Vagina (tissue), 2 donors: ENCODE measurements around the gene RMP24.

Experiments
- DNase-seq, 2 donors: peaks; one replicate each; pipeline ENCODE4 v3.0.0-alpha.2; 2017; ENCODE audit errors: extremely low spot score in 2 of 2
- H3K27ac ChIP-seq: fragments of 200-600 bp; sonication (generic); one replicate; pipeline ENCODE4 v1.5.1; 2019
- H3K27me3 ChIP-seq: fragments of 200-600 bp; sonication (generic); one replicate; pipeline ENCODE4 v1.5.1; 2019
- H3K36me3 ChIP-seq, 2 donors: fragments of 200-600 bp; sonication (generic); one replicate each; pipeline ENCODE4 v1.5.1; 2017 to 2019
- H3K4me1 ChIP-seq: fragments of 200-600 bp; sonication (generic); one replicate; pipeline ENCODE4 v1.5.1; 2019
- H3K4me3 ChIP-seq, 2 donors: fragments of 200-600 bp; sonication (generic); 1 replicate in 1 of 2; 2 replicates in 1 of 2; pipeline ENCODE4 v1.5.1; 2016 to 2019
- H3K9me3 ChIP-seq: fragments of 200-600 bp; sonication (generic); one replicate; pipeline ENCODE4 v1.5.1; 2019
- CTCF ChIP-seq, 3 experiments: fragments of 450-650 bp in 2 of 3; fragments of 200-600 bp in 1 of 3; sonication (generic) in 1 of 3; IDR thresholded peaks; one replicate each; pipeline ENCODE4 v1.5.1; 2017 to 2019; ENCODE audit warnings: antibody characterized with exemption in 3 of 3, mild to moderate bottlenecking in 2 of 3, moderate library complexity in 2 of 3
- POLR2A ChIP-seq, 2 donors: fragments of 450-650 bp; IDR thresholded peaks; one replicate each; pipeline ENCODE4 v1.6.1; 2017; ENCODE audit warnings: antibody characterized with exemption in 2 of 2, mild to moderate bottlenecking in 2 of 2, moderate library complexity in 2 of 2
- POLR2AphosphoS5 ChIP-seq, 2 donors: sonication (generic); formaldehyde crosslinking; IDR thresholded peaks; one replicate each; pipeline ENCODE4 v1.9.0; 2017; ENCODE audit warnings: antibody characterized with exemption in 2 of 2, mild to moderate bottlenecking in 2 of 2, low read depth in 1 of 2; ENCODE audit not compliant: insufficient read depth in 1 of 2
- intact Hi-C: fragments of 100-400 bp; cut with DNase I; formaldehyde crosslinking; loops from one replicate; pipeline ENCODE4 v1.15.1; 2023

Gene RMP24

GRCh38 chr18:35982409-35983114 lies 10.1 kb downstream of the RMP24 start:
- H3K27me3 ChIP-seq: no peaks in the 10 kb centered on the region
- TF ChIP-seq POLR2A (IDR thresholded peaks at IDR 0.05) (no peak), CTCF (IDR thresholded peaks at IDR 0.05) (no peak), POLR2AphosphoS5 (IDR thresholded peaks at IDR 0.05; ENCODE audit: insufficient read depth in 1 of 2, low read depth in 1 of 2) (no peak)
- no peak overlapping the region for H3K27ac ChIP-seq
- H3K36me3 ChIP-seq: peaks cover 0 to 38% of the 10 kb centered on the region in 2 donors
- intact Hi-C loops: no loop called here
- H3K9me3 ChIP-seq: no peaks in the 10 kb centered on the region
- no peaks in the 10 kb centered on the region for H3K4me1 ChIP-seq
- no peak overlapping the region for H3K4me3 ChIP-seq
- no peak for DNase-seq

GRCh38 chr18:35983147-35983546 lies 10.7 kb downstream of the RMP24 start:
- Histone ChIP-seq H3K27me3 (no peaks in the 10 kb centered on the region), H3K9me3 (no peaks in the 10 kb centered on the region), H3K36me3 (peaks cover 0 to 33% of the 10 kb centered on the region in 2 donors), H3K27ac (no peak overlapping the region), H3K4me1 (no peaks in the 10 kb centered on the region), H3K4me3 (no peak overlapping the region)
- intact Hi-C loops: no loop called here
- no peak for DNase-seq
- no peak for TF ChIP-seq POLR2A (IDR thresholded peaks at IDR 0.05)

GRCh38 chr18:35983818-35984217 lies 11.3 kb downstream of the RMP24 start:
- no peak for TF ChIP-seq CTCF (IDR thresholded peaks at IDR 0.05)
- TF ChIP-seq POLR2AphosphoS5 (IDR thresholded peaks at IDR 0.05; ENCODE audit: insufficient read depth in 1 of 2, low read depth in 1 of 2): no peak
- no peak for TF ChIP-seq POLR2A (IDR thresholded peaks at IDR 0.05)
- no peaks in the 10 kb centered on the region for H3K27me3 ChIP-seq

GRCh38 chr18:35991696-35992095 lies 19.2 kb downstream of the RMP24 start:
- DNase-seq: no peak
- no peaks in the 10 kb centered on the region for H3K9me3 ChIP-seq
- intact Hi-C loops: no loop called here
- no peaks in the 10 kb centered on the region for H3K27me3 ChIP-seq
- H3K27ac ChIP-seq: no peak overlapping the region
- H3K4me3 ChIP-seq: no peak overlapping the region
- H3K4me1 ChIP-seq: no peaks in the 10 kb centered on the region
- no peaks in the 10 kb centered on the region for H3K36me3 ChIP-seq
- TF ChIP-seq POLR2AphosphoS5 (IDR thresholded peaks at IDR 0.05; ENCODE audit: insufficient read depth in 1 of 2, low read depth in 1 of 2) (no peak), POLR2A (IDR thresholded peaks at IDR 0.05) (no peak), CTCF (IDR thresholded peaks at IDR 0.05) (no peak)

More at GRCh38 chr18:35983818-35984217, 11.3 kb downstream of the RMP24 start:
- no peak overlapping the region for H3K27ac ChIP-seq
- H3K4me1 ChIP-seq: no peaks in the 10 kb centered on the region
- DNase-seq: no peak
- H3K36me3 ChIP-seq: peaks cover 0 to 26% of the 10 kb centered on the region in 2 donors
- intact Hi-C loops: no loop called here
- no peak overlapping the region for H3K4me3 ChIP-seq
- H3K9me3 ChIP-seq: no peaks in the 10 kb centered on the region

- TF ChIP-seq POLR2A (IDR thresholded peaks at IDR 0.05): no peak
- TF ChIP-seq POLR2AphosphoS5 (IDR thresholded peaks at IDR 0.05; ENCODE audit: insufficient read depth in 1 of 2, low read depth in 1 of 2): no peak
- no peak for TF ChIP-seq CTCF (IDR thresholded peaks at IDR 0.05)
- Histone ChIP-seq H3K9me3 (no peaks in the 10 kb centered on the region), H3K4me3 (no peak overlapping the region), H3K36me3 (no peaks in the 10 kb centered on the region), H3K4me1 (no peaks in the 10 kb centered on the region), H3K27me3 (no peaks in the 10 kb centered on the region), H3K27ac (no peak overlapping the region)
- intact Hi-C loops: no loop called here
- no peak for DNase-seq
These were observed 20.5 kb downstream of the RMP24 start for GRCh38 chr18:35993013-35993412.
